ENCODE results near the gene SCOC. TPM values are rescaled to one million over a fixed set of nuclear protein-coding genes. Genes with fewer than 3 reads are reported as not detected.
"Not testable (repeated sequence)": the region's sequence is repeated elsewhere in the genome, so short reads cannot be mapped to it uniquely, and the experiment has no call there.

Gene SCOC
- total and polyA plus RNA-seq, 9 donors: 27.2 to 54.9 (median 43.0) TPM

- H3K4me3 ChIP-seq (ENCODE audit: low read length): no peak overlapping the region
- no peaks in the 10 kb centered on the region for H3K4me1 ChIP-seq (ENCODE audit: control insufficient read depth, insufficient read depth, low read length)
- no peaks in the 10 kb centered on the region for H3K9me3 ChIP-seq (replicated peaks; ENCODE audit: control insufficient read depth, low read depth, low read length)
- no peaks in the 10 kb centered on the region for H3K27me3 ChIP-seq (ENCODE audit: control insufficient read depth, insufficient read depth, low read length)
- H3K36me3 ChIP-seq (ENCODE audit: control insufficient read depth, insufficient read depth, low read length): peaks cover 5% of the 10 kb centered on the region
- H3K27ac ChIP-seq (ENCODE audit: low read length): no peak overlapping the region
- DNase-seq: no peak
Observed at GRCh38 chr4:140382732-140383131, 9.3 kb downstream of the SCOC start.

- H3K27ac ChIP-seq (ENCODE audit: low read length): no peak overlapping the region
- no peaks in the 10 kb centered on the region for H3K9me3 ChIP-seq (replicated peaks; ENCODE audit: control insufficient read depth, low read depth, low read length)
- peaks cover 1% of the 10 kb centered on the region for H3K36me3 ChIP-seq (ENCODE audit: control insufficient read depth, insufficient read depth, low read length)
- WGBS (ENCODE audit: insufficient coverage): no CpG with 5 or more reads among the region's 1 CpG
- H3K27me3 ChIP-seq (ENCODE audit: control insufficient read depth, insufficient read depth, low read length): no peaks in the 10 kb centered on the region
- H3K4me3 ChIP-seq (ENCODE audit: low read length): no peak overlapping the region
- no peak for DNase-seq
- no peaks in the 10 kb centered on the region for H3K4me1 ChIP-seq (ENCODE audit: control insufficient read depth, insufficient read depth, low read length)
Observed at GRCh38 chr4:140388015-140388414, 14.6 kb downstream of the SCOC start.

- H3K36me3 ChIP-seq (ENCODE audit: control insufficient read depth, insufficient read depth, low read length): no peaks in the 10 kb centered on the region
- DNase-seq: no peak
Observed at GRCh38 chr4:140395668-140396067, 22.2 kb downstream of the SCOC start.

GRCh38 chr4:140400111-140400510 lies 26.7 kb downstream of the SCOC start:
- Histone ChIP-seq H3K9me3 (replicated peaks; ENCODE audit: control insufficient read depth, low read depth, low read length) (no peaks in the 10 kb centered on the region), H3K4me1 (ENCODE audit: control insufficient read depth, insufficient read depth, low read length) (no peaks in the 10 kb centered on the region), H3K4me3 (ENCODE audit: low read length) (no peak overlapping the region), H3K27me3 (ENCODE audit: control insufficient read depth, insufficient read depth, low read length) (no peaks in the 10 kb centered on the region), H3K36me3 (ENCODE audit: control insufficient read depth, insufficient read depth, low read length) (no peaks in the 10 kb centered on the region), H3K27ac (ENCODE audit: low read length) (no peak overlapping the region)
- DNase-seq: no peak
- WGBS (ENCODE audit: insufficient coverage): no CpG with 5 or more reads among the region's 2 CpGs

More at GRCh38 chr4:140395668-140396067, 22.2 kb downstream of the SCOC start:
- H3K4me1 ChIP-seq (ENCODE audit: control insufficient read depth, insufficient read depth, low read length): no peaks in the 10 kb centered on the region
- H3K27me3 ChIP-seq (ENCODE audit: control insufficient read depth, insufficient read depth, low read length): no peaks in the 10 kb centered on the region
- no peak overlapping the region for H3K4me3 ChIP-seq (ENCODE audit: low read length)
- WGBS (ENCODE audit: insufficient coverage): no CpG with 5 or more reads among the region's 5 CpGs
- H3K9me3 ChIP-seq (replicated peaks; ENCODE audit: control insufficient read depth, low read depth, low read length): no peaks in the 10 kb centered on the region
- H3K27ac ChIP-seq (ENCODE audit: low read length): no peak overlapping the region

GRCh38 chr4:140406292-140406691 lies 32.8 kb downstream of the SCOC start:
- no peak for DNase-seq
- Histone ChIP-seq H3K4me1 (ENCODE audit: control insufficient read depth, insufficient read depth, low read length) (no peaks in the 10 kb centered on the region), H3K4me3 (ENCODE audit: low read length) (no peak overlapping the region), H3K36me3 (ENCODE audit: control insufficient read depth, insufficient read depth, low read length) (no peaks in the 10 kb centered on the region), H3K27ac (ENCODE audit: low read length) (no peak overlapping the region), H3K9me3 (replicated peaks; ENCODE audit: control insufficient read depth, low read depth, low read length) (no peaks in the 10 kb centered on the region), H3K27me3 (ENCODE audit: control insufficient read depth, insufficient read depth, low read length) (no peaks in the 10 kb centered on the region)

- no peak for DNase-seq
- H3K27me3 ChIP-seq (ENCODE audit: control insufficient read depth, insufficient read depth, low read length): no peaks in the 10 kb centered on the region
- WGBS (ENCODE audit: insufficient coverage): no CpG with 5 or more reads among the region's 1 CpG
- H3K9me3 ChIP-seq (replicated peaks; ENCODE audit: control insufficient read depth, low read depth, low read length): no peaks in the 10 kb centered on the region
- no peaks in the 10 kb centered on the region for H3K36me3 ChIP-seq (ENCODE audit: control insufficient read depth, insufficient read depth, low read length)
- H3K4me1 ChIP-seq (ENCODE audit: control insufficient read depth, insufficient read depth, low read length): no peaks in the 10 kb centered on the region
- no peak overlapping the region for H3K4me3 ChIP-seq (ENCODE audit: low read length)
- no peak overlapping the region for H3K27ac ChIP-seq (ENCODE audit: low read length)
Observed at GRCh38 chr4:140408974-140409373, 35.5 kb downstream of the SCOC start.

- WGBS (ENCODE audit: insufficient coverage): 95% methylated on average over 19 of the region's 32 CpGs
- H3K27ac ChIP-seq (ENCODE audit: low read length); H3K4me1 ChIP-seq (ENCODE audit: control insufficient read depth, insufficient read depth, low read length); H3K9me3 ChIP-seq (replicated peaks; ENCODE audit: control insufficient read depth, low read depth, low read length); H3K4me3 ChIP-seq (ENCODE audit: low read length); H3K27me3 ChIP-seq (ENCODE audit: control insufficient read depth, insufficient read depth, low read length); H3K36me3 ChIP-seq (ENCODE audit: control insufficient read depth, insufficient read depth, low read length); DNase-seq: not testable (repeated sequence)
Observed at GRCh38 chr4:140413130-140413969, 39.9 kb downstream of the SCOC start.

- H3K4me3 ChIP-seq (ENCODE audit: low read length): no peak overlapping the region
- no peak for DNase-seq
- H3K36me3 ChIP-seq (ENCODE audit: control insufficient read depth, insufficient read depth, low read length): no peaks in the 10 kb centered on the region
- H3K9me3 ChIP-seq (replicated peaks; ENCODE audit: control insufficient read depth, low read depth, low read length): no peaks in the 10 kb centered on the region
- peaks cover 10% of the 10 kb centered on the region for H3K4me1 ChIP-seq (ENCODE audit: control insufficient read depth, insufficient read depth, low read length)
- peaks cover 8% of the 10 kb centered on the region for H3K27me3 ChIP-seq (ENCODE audit: control insufficient read depth, insufficient read depth, low read length)
- H3K27ac ChIP-seq (ENCODE audit: low read length): no peak overlapping the region
Observed at GRCh38 chr4:140423106-140423505, 49.7 kb downstream of the SCOC start.

GRCh38 chr4:140426610-140427105 lies 53.2 kb downstream of the SCOC start:
- under 1% methylated on average over 19 of the region's 23 CpGs for WGBS (ENCODE audit: insufficient coverage)
- Histone ChIP-seq H3K36me3 (ENCODE audit: control insufficient read depth, insufficient read depth, low read length) (no peaks in the 10 kb centered on the region), H3K4me3 (ENCODE audit: low read length) (peak overlapping the region; percentile 72), H3K27me3 (ENCODE audit: control insufficient read depth, insufficient read depth, low read length) (peaks cover 8% of the 10 kb centered on the region), H3K4me1 (ENCODE audit: control insufficient read depth, insufficient read depth, low read length) (peaks cover 10% of the 10 kb centered on the region), H3K9me3 (replicated peaks; ENCODE audit: control insufficient read depth, low read depth, low read length) (no peaks in the 10 kb centered on the region), H3K27ac (ENCODE audit: low read length) (no peak overlapping the region)
- DNase-seq: peak; percentile 1

GRCh38 chr4:140427106-140427918 lies 53.9 kb downstream of the SCOC start, which contains the start of gene CLGN:
Gene CLGN (minus strand): TSS chr4:140427648. CDS start chr4:140413078, 14,570 bp downstream.
- peaks cover 10% of the 10 kb centered on the region for H3K4me1 ChIP-seq (ENCODE audit: control insufficient read depth, insufficient read depth, low read length)
- DNase-seq: peak; percentile 75
- H3K4me3 ChIP-seq (ENCODE audit: low read length): peak within 1 kb of the TSS; percentile 72
- H3K36me3 ChIP-seq (ENCODE audit: control insufficient read depth, insufficient read depth, low read length): no peaks in the 10 kb centered on the region
- WGBS (ENCODE audit: insufficient coverage): under 1% methylated on average over 60 of the region's 73 CpGs
- H3K27me3 ChIP-seq (ENCODE audit: control insufficient read depth, insufficient read depth, low read length): peaks cover 8% of the 10 kb centered on the region
- H3K27ac ChIP-seq (ENCODE audit: low read length): no peak within 1 kb of the TSS
- H3K9me3 ChIP-seq (replicated peaks; ENCODE audit: control insufficient read depth, low read depth, low read length): no peaks in the 10 kb centered on the region
